Measurements from ENCODE around the gene SLC25A19.

GRCh38 chr17:75288770-75289114 lies 491 bp downstream of the SLC25A19 start:
- TF ChIP-seq CTCF (IDR thresholded peaks at IDR 0.05 in 4 of 5, conservative IDR thresholded peaks at IDR 0.05 in 1 of 5) (no peak), POLR2A (IDR thresholded peaks at IDR 0.05) (no peak)
